HG03280 (cell line): ENCODE results near the gene RETN.

Source experiments
- ATAC-seq: cut with Tn5 transposase; IDR thresholded peaks from one replicate; pipeline ENCODE4 v1.9.1; 2021; ENCODE audit warnings: mild to moderate bottlenecking, moderate library complexity; ENCODE audit not compliant: unreplicated experiment

RETN gene

DNA sequence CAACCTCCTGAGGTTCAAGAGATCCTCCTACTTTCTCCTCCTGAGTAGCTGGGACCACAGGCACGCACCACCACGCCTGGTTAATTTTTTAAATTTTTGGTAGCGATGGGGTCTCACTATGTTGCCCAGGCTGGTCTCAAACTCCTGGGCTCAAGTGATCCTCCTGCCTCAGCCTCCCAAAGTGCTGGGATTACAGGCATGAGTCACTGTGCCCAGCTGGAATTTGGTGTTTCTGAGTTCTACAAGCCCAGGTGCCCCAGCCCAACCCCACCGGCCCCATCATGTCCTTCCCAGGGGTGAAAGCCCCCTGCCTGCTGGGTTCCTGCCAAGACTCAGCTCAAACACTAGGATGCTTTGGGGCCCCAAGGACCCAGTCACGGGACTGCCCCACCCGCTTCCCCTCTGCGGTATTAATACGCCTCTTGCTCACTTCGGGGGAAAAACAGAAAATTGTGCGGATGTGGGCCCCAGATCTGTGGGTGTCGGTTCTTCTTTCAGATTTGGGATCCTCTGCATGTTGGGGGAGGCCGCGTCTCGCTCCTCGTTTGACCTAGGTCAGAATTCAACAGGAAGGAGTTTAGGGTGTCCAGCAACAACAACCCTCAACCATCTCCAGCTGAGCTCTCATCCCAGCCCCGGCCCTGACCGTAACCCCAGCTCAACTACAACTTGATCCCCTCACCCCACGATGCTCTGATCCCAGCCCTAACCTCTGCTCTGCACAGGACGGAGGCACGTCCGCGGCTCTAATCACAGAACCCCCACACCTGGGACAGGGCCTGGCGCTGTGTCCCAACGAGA lies 36.7 kb downstream of the RETN start:
- peak; percentile 42 for ATAC-seq

DNA sequence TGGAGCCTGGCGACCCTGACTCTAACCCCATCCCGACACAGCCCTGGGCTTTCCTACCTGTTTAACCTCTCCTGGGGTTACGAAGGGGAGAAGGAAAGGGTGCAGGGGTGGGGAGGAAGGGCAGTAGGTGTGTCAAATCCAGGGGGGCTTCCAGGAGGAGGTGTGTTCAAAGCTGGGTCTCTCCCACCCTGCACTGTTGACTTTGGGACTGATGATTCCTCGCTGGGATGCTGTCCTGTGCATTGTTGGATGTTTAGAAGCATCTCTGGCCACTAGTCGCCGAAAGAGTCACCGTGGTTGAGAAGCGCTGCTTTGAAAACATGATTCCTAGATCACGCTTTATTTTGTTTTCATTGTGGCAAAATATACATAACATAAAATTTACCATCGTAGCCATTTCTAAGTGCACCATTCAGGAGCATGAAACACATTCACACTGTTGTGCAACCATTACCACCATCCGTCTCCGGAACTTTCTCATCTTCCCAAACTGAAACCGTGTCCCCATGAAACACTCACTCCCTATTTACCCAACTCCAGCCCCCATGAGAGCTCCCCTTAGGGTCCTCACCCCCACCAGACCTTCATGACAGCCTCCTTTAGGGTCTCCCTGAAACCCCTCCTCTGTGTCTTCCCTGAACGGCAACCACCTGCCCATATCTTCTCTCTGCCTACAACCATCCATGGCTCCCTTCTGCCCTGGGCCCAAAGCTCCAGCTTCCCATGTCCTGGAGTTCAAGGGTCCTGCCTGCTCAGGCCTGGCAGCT lies 37.5 kb downstream of the RETN start:
- no peak for ATAC-seq

DNA sequence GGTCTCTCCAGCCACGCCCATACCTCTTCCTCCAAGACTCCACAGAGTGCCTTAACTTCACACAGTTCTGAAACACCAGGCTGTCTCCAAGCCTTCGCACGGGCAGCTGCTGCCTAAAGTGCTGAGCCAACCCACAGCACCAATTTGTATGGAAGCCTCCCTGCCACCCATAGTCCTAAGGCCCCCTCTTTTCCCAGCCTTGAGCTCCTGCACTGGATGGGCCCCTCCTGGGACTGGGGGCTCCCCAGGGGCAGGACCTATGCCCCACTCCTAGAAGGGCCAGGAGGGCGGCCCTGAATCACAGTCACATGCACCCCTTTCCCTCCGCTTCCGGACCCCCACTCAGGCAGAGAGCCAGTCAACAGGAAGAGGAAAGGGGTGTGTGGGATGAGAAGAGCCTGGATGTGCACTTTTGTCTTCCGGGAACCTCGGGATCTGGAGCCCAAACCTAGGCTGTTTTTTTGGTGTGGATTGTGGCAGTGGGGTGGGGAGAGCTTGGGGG lies 38.2 kb downstream of the RETN start:
- no peak for ATAC-seq

DNA sequence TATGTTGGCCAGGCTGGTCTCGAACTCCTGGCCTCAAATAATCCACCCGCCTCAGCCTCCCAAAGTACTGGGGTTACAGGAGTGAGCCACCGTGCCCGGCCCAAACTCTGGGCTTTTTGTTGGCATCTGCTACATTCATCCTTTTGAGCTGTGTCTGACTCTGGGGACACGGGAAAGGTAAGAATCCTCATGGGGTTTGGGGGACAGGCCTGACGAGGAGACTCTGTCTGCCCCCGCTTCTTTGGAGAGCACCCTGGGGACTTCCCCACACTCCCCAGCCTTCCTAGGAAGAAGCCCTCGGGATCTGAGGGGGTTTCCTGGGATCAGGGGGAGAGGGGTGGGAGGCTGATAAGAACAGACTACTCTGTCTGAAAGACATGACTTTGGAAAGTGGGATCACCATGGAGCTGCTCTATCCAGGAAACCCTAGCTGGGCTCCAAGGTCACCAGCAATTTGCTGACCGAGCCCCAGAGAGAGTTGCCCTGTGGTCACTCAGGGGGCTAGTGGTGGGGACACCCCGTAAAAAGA lies 41.1 kb downstream of the RETN start:
- ATAC-seq: no peak

DNA sequence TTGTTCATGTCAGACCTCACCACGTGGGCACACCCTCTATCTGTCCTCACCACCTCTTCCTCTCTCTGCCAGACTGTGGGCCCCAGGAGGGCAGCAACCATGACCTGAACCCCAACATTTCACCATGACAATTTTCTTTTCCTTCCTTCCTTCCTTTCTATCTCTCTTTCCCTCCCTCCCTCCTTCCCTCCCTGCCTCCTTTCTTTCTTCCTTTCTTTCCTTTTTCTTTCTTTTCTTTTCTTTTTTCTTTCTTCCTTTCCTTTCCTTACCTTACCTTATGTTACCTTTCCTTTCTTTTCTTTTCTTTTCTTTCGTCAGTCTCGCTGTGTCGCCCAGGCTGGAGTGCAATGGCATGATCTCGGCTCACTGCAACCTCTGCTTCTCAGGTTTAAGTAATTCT lies 41.8 kb downstream of the RETN start:
- ATAC-seq: no peak

DNA sequence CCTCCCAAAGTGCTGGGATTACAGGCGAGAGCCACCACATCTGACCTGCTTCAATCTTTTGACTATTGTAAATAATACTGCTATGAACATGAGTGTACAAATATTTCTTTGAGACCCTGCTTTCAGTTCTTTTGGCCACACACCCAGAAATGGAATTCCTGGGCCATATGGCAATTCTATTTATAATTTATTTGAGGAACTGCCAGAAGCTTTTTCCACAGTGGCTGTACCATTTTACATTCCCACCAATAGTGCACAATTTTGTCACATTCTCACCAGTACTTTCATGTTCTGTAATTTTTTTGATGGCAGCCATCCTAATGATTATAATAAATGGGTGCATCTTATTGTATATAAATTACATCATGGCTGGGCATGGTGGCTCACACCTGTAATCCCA lies 46.8 kb downstream of the RETN start:
- ATAC-seq: no peak

DNA sequence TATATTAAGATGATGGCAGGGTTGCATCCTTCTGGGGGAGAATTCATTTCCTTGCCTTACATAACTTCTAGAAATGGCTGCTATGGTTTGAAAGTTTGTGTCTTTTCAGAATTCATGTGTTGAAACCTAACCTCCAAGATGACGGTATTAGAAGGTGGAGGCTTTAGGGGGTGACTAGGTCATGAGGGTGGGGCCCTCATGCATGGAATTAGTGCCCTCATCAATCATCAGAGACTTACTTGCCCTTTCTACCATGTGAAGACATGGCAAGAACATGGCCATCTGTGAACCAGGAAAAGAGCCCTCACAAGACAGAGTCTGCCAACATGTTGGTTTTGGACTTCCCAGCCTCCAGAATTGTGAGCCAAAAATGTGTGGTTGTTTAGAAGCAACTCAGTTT lies 47.9 kb downstream of the RETN start:
- no peak for ATAC-seq

DNA sequence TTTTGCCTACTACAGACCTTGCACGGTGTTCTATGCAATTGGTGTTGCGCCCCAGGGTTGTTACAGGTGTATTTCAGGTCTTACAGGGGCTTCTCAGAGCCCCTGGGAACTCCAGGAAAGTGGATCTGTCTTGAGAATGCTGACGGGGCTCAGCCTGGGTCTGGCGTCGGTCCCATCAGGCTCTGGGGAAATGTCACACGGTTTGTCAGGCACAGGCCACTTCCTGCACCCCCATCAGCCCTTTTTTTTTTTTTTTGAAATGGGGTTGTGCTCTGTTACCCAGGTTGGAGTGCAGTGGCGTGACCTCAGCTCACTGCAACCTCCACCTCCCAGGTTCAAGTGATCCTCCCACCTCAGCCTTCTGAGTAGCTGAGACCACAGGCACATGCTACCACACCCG lies 49.8 kb downstream of the RETN start:
- ATAC-seq: no peak
